GM21723 (cell line): ENCODE data around the gene ITGA5.

Experiments
- ATAC-seq: cut with Tn5 transposase; IDR thresholded peaks from one replicate; pipeline ENCODE4 v1.9.1; 2021; ENCODE audit warnings: mild to moderate bottlenecking, moderate library complexity; ENCODE audit not compliant: unreplicated experiment

ITGA5 gene

GRCh38 chr12:54412786-54413185 is 6.3 kb downstream of the ITGA5 start:
- peak; percentile 46 for ATAC-seq

- ATAC-seq, result no peak
Observed at GRCh38 chr12:54412348-54412747, 6.7 kb downstream of the ITGA5 start.

- ATAC-seq, result no peak
Observed at GRCh38 chr12:54411391-54412241, 7.5 kb downstream of the ITGA5 start.

GRCh38 chr12:54409267-54409666 is 9.8 kb downstream of the ITGA5 start:
- ATAC-seq, result no peak

GRCh38 chr12:54407183-54407905 is 11.7 kb downstream of the ITGA5 start:
- ATAC-seq, result no peak

GRCh38 chr12:54405573-54405972 is 13.5 kb downstream of the ITGA5 start:
- no peak for ATAC-seq

- ATAC-seq, result no peak
Observed at GRCh38 chr12:54405106-54405505, 14.0 kb downstream of the ITGA5 start.

- ATAC-seq, result no peak
Observed at GRCh38 chr12:54404061-54405004, 14.7 kb downstream of the ITGA5 start.

GRCh38 chr12:54401119-54401518 is 17.9 kb downstream of the ITGA5 start:
- no peak for ATAC-seq

GRCh38 chr12:54398995-54399793 is 19.9 kb downstream of the ITGA5 start:
- ATAC-seq, result peak; percentile 87

- no peak for ATAC-seq
Observed at GRCh38 chr12:54398218-54398617, 20.8 kb downstream of the ITGA5 start.

- no peak for ATAC-seq
Observed at GRCh38 chr12:54397157-54397556, 21.9 kb downstream of the ITGA5 start.

GRCh38 chr12:54395545-54395944 is 23.5 kb downstream of the ITGA5 start:
- no peak for ATAC-seq

GRCh38 chr12:54394986-54395385 is 24.1 kb downstream of the ITGA5 start:
- ATAC-seq, result no peak

GRCh38 chr12:54394281-54394719 is 24.8 kb downstream of the ITGA5 start:
- no peak for ATAC-seq

- no peak for ATAC-seq
Observed at GRCh38 chr12:54393743-54394142, 25.3 kb downstream of the ITGA5 start.

- ATAC-seq, result no peak
Observed at GRCh38 chr12:54393207-54393609, 25.9 kb downstream of the ITGA5 start.

GRCh38 chr12:54392485-54393206 is 26.4 kb downstream of the ITGA5 start:
- ATAC-seq, result no peak
